ENCODE measurements around the gene SMS. TPM values are rescaled to one million over a fixed set of nuclear protein-coding genes. Genes with fewer than 3 reads are reported as not detected.

Gene SMS
- total and polyA plus RNA-seq, 10 of the 15 experiments (the other 5 are each of a cell fraction or from before 2014, with no cell fraction given): 55.8 to 156 (median 114) TPM

GRCh38 chrX:21978346-21978745 lies 37.8 kb downstream of the SMS start:
- H3K9me3 ChIP-seq (replicated peaks; ENCODE audit: control insufficient read depth, insufficient read depth, low read length): no peaks in the 10 kb centered on the region
- intact Hi-C loops (cut with micrococcal nuclease; ENCODE audit: unreplicated experiment) (no loop called here), in situ Hi-C loops (cut with MboI) (no loop called here)
- 73% methylated on average over 5 of the region's 5 CpGs for WGBS (ENCODE audit: insufficient coverage, insufficient replicate concordance, low lambda C conversion rate, missing lambda C conversion rate)
- TF ChIP-seq PKNOX1 (IDR thresholded peaks at IDR 0.05): no peak
- TF ChIP-seq RUNX3 (IDR thresholded peaks at IDR 0.05; ENCODE audit: low read length): no peak
- no peak for TF ChIP-seq ZNF24 (IDR thresholded peaks at IDR 0.05)
- TF ChIP-seq SP1 (IDR thresholded peaks at IDR 0.05; ENCODE audit: low read depth, low read length): no peak
- TF ChIP-seq ZBTB4 (CRISPR knock-in tag; IDR thresholded peaks at IDR 0.05): no peak
- TF ChIP-seq IRF5 (IDR thresholded peaks at IDR 0.05; ENCODE audit: borderline replicate concordance): no peak
- no peak for TF ChIP-seq WRNIP1 (IDR thresholded peaks at IDR 0.05; ENCODE audit: borderline replicate concordance, low read depth, low read length)
- TF ChIP-seq ATF2 (IDR thresholded peaks at IDR 0.05; ENCODE audit: low read length): no peak
- TF ChIP-seq CHD4 (IDR thresholded peaks at IDR 0.05): no peak
- no peak for TF ChIP-seq NFYA (IDR thresholded peaks at IDR 0.05; ENCODE audit: borderline replicate concordance, low read depth, low read length)
- TF ChIP-seq BHLHE40 (IDR thresholded peaks at IDR 0.05; ENCODE audit: borderline replicate concordance in 1 of 2, low read depth in 2 of 2, low read length in 1 of 2): no peak
- no peak for TF ChIP-seq HDAC2 (IDR thresholded peaks at IDR 0.05)
- TF ChIP-seq PML (IDR thresholded peaks at IDR 0.05; ENCODE audit: low read length): no peak
- TF ChIP-seq SIN3A (IDR thresholded peaks at IDR 0.05; ENCODE audit: low read depth, low read length): no peak
- no peaks in the 10 kb centered on the region for H4K20me1 ChIP-seq (ENCODE audit: control insufficient read depth, insufficient read depth)
- CTCF ChIA-PET: no interaction called here
- H3K4me1 ChIP-seq (ENCODE audit: control insufficient read depth, insufficient read depth, low read length): 0 out of 2 replicates have a peak, but pooled peaks cover 4% of the 10 kb centered on the region
- no peaks in the 10 kb centered on the region for H3K27me3 ChIP-seq (replicated peaks in 1 of 2; ENCODE audit: control insufficient read depth in 2 of 2, insufficient read depth in 2 of 2, low read length in 1 of 2)
- H3K4me3 ChIP-seq: no peak overlapping the region
- H3K27ac ChIP-seq (ENCODE audit: control insufficient read depth, insufficient read depth): no peak overlapping the region
- no peak overlapping the region for H2AFZ ChIP-seq (ENCODE audit: control insufficient read depth, low read depth, low read length)
- POLR2A ChIA-PET: no interaction called here
- peaks cover 0 to 6% of the 10 kb centered on the region in 2 experiments; a peak in 3 of 4 replicates for H3K36me3 ChIP-seq (ENCODE audit: control insufficient read depth in 2 of 2, insufficient read depth in 2 of 2, low read length in 1 of 2)
- RAD21 ChIA-PET (ENCODE audit: unreplicated experiment): no interaction called here
- H3K79me2 ChIP-seq (ENCODE audit: control insufficient read depth, insufficient read depth, low read length): no peaks in the 10 kb centered on the region
- H3K9ac ChIP-seq (ENCODE audit: control insufficient read depth, insufficient read depth, low read length): no peak overlapping the region
- no peak overlapping the region for H3K4me2 ChIP-seq (ENCODE audit: control insufficient read depth, insufficient read depth)
- FAIRE-seq: no peak
- BruUV-seq (replicated peaks): no TSS peak
- SMC1A ChIA-PET (ENCODE audit: uncharacterized antibody, unreplicated experiment): interaction anchor here (1.0 kb wide), 1 partner anchor 236 kb away, joined by 3 read pairs; no protein-coding TSS in a partner anchor
- no peak for DNase-seq (ENCODE audit: low read depth, low spot score)
- ATAC-seq: no peak
